Measurements from ENCODE around the gene WFDC10A.
"Not testable (repeated sequence)": the region's sequence is repeated elsewhere in the genome, so short reads cannot be mapped to it uniquely, and the experiment has no call there.

Gene WFDC10A

DNA sequence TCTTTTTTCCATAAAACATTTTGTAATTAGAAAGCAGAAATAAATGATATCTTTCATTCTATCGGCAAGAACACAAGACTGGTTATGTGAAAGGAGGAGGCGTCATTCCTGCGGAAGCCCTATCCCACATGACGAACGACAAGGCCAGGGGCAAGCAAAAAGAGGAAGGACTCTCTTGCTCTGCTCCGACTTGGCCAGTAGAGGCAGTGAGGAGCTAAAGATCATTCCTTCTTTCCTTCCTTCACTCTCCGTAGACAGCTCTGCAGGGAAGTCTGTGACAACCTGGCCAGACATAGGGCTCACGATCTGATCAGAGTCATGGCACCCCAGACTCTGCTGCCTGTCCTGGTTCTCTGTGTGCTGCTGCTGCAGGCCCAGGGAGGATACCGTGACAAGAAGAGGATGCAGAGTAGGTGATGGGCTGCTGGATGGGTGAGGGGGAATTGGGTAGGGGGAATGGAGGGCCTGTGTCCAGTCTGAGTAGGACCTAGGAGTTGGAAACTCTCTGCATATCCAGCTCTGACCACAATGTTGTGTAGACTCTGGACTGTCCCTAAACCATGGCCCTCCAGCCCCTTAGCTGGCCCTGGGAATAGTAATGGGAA lies at the start of gene WFDC10A:
TSS of gene WFDC10A (plus strand) at position 244 of the 605 bp plus-strand sequence. CDS start at position 319, 75 bp downstream.
- DNase-seq, result peak; percentile 19

DNA sequence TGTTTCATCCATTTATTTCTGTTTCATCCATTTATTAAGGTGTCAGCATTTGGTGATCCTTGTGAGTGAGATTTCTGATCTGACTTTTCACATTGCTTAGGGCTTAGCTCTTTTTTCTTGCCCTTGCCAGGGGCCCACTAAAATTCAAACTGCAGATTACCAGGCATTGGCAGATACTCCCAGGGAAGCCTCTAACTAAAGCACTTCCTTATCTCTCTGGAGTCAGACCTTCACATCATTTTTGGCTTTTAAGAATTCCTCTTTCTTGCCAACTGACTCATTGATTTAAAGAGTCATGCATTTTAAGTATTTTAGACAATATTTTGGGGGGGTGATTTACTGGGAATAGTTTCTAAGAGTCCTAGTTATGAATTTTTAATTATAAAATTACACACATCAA lies 47.8 kb upstream of the WFDC10A start:
- DNase-seq, result no peak

DNA sequence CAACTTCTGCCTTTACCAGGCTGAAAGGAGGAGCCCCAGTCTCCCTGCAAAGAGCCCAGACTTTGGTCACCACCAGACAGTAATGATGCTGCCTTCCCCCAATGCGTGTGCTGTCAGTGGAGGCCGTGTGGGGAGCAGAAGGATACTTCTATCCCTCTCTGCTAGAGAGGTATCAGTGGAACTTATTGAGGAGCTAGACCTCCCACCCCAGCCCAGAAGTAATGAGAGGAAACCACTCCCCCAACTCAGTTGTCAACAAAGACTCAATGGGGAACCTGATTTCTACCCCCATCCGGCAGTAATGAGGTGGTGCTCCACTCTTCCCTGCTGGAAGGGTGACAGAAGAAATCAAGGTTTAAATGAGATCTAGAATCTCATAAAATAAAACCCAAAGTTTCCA lies 46.0 kb upstream of the WFDC10A start:
- DNase-seq, result no peak

DNA sequence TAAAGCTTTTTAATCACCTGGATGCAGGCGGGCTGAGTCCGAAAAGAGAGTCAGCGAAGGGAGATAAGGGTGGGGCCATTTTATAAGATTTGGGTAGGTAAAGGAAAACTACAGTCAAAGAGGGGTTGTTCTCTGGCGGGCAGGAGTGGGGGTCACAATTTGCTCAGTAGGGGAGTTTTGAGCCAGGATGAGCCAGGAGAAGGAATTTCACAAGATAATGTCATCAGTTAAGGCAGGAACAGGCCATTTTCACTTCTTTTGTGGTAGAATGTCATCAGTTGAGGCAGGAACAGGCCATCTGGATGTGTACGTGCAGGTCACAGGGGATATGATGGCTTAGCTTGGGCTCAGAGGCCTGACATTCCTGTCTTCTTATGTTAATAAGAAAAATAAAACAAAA lies 45.2 kb upstream of the WFDC10A start:
- DNase-seq, result not testable (repeated sequence)

DNA sequence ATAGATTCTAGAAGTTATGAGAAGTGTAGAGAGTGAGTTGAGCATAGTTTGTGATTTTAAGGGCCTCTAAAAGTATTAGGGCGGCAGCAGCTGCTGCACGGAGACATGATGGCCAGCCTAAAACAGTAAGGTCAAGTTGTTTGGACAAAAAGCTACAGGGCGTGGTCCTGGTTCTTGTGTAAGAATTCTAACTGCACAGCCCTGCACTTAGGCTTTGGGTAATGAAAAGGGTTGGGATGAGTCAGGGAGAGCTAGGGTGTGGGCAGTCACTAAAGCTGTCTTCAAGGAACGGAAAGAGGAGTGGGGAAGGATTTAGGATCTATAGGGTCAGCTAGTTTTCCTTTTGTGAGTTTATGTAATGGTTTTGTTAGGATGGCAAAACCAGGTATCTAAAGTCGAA lies 43.6 kb upstream of the WFDC10A start:
- not testable (repeated sequence) for DNase-seq

DNA sequence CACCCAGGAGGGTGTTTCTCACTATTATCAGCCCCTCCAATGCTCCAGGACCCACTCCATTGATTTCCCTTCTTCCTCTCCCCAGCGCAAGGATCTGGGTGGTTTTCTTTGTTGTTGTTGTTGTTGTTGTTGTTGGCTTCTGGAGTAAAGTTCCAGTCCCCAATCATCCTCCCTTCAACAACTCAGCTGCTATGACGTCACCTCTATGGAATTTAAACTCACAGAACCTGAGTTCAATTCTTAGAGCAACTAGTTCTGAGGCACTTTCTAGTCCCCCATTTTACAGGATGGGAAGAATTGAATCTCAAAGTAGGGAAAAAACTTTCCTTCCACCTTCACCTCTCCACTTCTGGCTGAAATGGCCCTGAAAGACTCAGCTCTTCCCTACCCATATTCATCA lies 40.7 kb upstream of the WFDC10A start:
- DNase-seq, result no peak

DNA sequence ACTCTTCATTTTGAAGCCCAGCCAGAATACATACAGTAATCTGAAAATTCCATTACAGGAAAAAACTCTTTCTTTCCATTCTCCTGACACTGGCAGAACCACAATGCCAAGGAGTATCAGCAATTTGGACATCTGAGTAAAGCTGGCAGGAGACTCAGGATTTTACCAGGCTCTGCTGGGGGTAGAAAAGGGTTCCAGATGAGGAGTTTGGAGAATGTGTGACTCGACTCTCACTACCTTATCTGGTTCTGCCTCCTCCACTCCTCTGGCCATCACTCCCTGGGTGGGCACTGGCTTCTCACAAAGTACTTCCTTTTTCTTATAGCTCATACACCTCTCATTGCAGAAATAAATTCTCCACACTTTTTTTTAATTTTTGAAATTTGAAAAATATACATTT lies 39.8 kb upstream of the WFDC10A start:
- no peak for DNase-seq

DNA sequence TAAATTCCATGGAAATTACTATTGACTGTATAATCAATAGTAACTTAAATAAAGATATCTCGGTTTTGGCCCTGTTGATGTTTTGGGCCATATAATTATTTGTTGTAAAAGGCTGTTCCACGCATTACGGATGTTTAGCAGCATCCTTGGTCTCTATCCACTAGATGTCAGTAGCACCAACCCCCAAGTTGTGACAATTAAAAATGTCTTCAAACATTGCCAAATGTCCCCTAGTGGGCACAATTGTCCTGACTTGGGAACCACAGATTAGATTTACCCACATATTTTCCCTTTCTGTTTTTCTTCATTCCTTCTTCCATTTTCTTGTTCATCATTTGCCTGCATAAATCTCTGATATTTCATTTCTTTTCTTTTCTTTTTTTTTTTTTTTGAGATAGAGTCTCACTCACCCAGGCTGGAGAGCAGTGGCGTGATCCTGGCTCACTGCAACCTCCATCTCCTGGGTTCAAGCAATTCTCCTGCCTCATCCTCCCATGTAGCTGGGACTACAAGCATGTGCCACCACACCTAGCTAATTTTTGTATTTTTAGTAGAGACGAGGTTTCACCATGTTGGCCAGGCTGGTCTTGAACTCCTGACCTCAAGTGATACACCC lies 36.9 kb upstream of the WFDC10A start:
- peak; percentile 34 for DNase-seq

DNA sequence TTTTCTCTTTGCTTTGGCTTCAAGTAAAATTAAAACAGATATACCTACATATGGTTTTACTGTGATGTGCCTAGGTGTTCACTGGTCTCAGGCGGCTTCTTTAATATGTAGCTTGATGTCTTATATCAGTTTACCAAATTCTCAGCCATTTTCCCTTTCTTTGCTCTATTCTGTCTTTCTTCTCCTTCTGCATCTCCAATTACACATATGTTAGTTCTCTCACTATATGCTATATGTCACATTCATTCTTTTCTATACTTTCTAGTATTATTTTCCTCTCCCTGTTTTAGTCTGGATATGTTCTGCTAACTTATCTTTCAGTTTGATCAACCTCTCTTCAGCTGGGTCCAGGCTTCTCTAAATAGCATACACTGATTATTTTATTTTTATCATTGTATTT lies 36.0 kb upstream of the WFDC10A start:
- DNase-seq, result no peak

DNA sequence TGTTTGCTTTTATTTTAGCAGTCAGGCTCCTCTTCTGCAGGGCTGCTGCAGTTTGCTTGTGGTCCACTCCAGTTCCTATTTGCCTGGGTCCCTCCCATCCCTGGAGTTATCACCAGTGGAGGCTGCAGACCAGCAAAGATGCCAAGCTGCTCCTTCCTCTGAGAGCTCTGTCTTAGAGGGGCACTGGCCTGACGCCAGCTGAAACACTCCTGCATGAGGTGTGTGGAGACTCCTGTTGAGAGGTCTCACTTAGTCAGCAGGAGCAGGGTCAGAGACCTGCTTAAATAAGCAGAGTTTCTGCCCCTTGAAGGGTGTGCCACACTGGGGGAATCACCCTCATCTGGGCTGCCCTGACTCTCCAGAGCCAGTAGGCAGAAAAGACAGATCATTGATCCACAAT lies 34.3 kb upstream of the WFDC10A start:
- no peak for DNase-seq

DNA sequence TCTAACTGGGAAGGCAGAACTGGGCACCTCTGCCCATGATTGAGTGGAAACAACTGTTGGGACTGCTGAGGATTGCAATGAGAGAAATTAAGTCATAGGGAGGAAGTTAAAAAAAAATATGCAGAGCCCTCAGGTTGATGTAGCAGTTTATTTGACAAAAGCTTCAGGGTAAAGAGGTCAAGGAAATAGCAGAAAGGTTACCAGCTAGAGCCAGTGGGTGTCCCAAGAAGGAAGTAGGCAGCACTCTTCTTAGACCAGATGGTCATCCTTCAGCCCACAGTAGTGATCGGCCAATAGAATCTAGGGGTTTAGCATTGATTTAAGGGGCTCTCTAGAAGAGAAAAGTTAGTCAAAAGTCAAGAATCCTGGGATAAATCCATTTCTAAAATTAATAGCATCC lies 21.7 kb upstream of the WFDC10A start:
- DNase-seq, result no peak

DNA sequence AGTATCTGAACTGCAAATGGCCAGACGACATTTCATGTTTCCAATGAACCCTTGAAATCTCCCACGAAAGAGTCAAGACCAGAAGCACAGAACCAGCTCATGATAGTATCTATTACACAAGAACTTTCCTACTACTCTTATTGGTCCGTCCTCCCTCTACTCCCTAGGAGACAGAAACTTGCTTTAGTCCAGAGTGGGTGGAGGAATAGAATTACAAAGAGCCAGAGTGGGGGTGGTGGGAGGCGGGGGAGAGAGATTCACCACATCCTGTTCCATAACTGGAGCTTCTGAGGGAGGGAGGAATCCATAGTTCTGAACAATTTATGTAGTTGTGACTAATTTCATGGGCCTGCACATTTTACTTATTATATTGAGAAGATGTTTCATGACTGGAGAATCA lies 18.5 kb upstream of the WFDC10A start:
- DNase-seq, result no peak

DNA sequence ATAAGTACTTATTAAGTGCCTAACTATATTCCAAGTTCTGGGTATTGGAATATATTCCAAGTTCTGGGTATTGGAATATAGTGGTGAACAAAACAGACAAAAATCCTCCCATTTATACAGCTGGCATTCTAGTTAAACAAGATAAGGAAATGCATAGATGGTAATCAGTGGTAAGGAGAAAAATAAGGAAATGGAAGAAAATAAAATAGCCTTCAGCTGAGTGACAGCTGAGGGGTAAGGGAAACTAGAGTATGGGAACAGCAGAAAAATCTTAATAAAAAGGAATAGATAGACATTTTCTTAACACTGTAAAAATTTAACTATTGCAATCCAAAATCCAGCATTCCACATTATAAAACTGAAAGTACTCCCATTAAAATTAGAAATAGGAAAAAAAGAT lies 17.2 kb upstream of the WFDC10A start:
- no peak for DNase-seq

DNA sequence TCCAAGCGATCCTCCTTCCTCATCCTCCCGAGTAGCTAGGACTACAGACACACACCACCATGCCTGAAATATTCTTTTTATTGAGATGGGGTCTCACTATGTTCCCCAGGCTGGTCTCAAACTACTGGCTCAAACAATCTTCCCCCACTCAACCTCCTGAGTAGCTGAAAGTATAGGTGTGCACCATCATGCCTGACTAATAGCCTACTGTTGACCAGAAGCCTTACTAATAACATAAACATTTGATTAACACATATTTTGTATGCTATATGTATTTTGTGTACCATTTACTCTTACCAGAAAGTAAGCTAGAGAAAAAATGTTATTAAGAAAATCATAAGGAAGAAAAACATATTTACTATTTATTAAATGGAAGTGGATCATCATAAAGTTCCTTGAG lies 11.9 kb upstream of the WFDC10A start:
- DNase-seq, result no peak

DNA sequence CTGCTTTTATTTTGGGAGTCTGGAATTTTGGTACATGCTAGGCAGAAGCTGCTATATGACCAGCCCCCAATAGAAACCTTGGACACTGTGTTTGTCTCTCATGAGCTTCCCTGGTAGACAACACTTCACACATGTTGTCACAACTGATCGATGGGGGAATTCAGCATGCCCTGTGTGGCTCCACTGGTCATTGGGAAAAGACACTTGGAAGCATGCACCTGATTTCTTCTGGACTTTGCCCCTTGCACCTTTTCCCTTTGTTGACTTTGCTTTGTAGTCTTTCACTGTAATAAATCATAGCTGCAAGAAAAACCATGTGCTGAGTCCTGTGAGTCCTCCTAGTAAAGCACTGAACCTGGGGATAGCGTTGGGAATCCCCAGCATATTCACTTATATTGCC lies 7.9 kb upstream of the WFDC10A start:
- DNase-seq, result no peak

DNA sequence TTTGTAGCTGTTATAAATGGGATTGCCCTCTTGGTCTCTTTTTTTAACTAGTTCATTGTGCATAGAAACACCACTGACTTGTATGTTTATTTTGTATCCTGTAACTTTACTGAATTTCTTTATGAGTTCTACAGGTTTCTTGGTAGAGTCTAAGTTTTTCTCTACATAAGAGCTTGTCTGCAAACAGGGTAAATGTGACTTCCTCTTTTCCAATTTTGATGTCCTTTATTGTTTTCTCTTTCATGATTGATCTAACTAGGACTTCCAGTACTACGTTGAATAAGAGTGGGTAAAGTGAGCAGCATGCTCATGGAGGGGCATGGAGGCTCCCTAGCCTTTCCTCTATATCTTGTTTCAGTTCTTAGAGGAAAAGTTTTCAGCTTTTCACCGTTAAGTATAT lies 3.0 kb upstream of the WFDC10A start:
- DNase-seq, result no peak

DNA sequence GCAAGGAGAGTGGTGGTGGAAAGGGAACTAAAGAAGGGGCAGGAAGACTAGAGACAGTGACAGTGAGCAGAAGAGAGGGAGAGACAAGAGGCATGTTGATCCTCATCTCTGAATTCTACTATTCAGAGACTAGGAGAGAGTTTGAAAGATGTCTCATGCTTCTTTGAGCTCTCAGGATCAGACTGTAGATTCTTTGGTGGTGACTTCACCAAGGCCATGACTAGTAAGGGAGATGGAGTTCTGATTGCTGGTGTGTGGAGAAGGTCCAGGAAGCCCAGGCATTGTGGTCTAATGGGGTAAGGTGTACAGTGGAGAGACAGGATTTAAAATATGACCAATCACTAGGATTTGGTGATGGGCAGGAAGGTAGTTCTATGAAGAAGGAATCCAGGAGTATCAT lies 832 bp downstream of the WFDC10A start:
- DNase-seq, result no peak

DNA sequence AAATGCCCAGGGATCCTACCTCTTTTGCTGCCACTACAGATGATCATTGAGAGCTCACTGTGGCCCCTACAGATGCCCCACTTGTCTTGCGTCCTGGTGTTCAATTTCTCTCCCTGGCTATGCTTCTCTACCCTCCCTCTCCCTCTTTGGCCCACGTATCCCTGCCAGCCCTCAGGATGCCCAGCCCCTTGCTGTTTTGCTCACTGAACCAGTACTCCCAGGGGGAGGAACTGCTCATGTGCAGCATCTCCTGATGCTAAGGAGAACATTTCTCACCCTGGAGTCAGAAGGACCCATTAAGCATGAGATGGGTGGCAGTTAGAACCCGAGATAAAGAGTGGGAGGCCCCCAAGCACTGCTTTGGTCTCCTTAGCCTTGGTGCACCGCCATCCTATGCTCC lies 1.6 kb downstream of the WFDC10A start, which contains the start of gene WFDC9:
TSS of gene WFDC9 (minus strand) at position 101 of the 400 bp plus-strand sequence. CDS start 21,103 bp downstream, outside the sequence.
- DNase-seq, result no peak

DNA sequence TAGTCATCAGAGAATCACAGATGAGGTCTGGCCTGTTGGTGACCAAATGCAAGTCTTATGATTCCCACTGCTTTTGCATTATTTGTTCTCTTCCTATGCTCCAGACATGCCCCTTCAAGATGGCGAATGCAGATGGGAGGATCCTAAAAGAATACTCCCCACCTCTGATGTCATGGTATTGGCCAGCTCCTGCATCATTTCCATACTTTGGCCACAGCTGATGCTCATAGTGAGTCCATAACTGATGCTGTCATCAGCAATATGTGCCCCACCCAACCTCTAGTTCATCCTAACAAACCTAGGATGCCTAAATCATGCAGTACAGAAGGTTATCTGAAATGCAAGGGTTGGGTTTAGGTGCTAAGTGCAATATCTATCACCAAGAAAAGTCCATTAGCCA lies 7.0 kb downstream of the WFDC10A start:
- DNase-seq, result no peak

DNA sequence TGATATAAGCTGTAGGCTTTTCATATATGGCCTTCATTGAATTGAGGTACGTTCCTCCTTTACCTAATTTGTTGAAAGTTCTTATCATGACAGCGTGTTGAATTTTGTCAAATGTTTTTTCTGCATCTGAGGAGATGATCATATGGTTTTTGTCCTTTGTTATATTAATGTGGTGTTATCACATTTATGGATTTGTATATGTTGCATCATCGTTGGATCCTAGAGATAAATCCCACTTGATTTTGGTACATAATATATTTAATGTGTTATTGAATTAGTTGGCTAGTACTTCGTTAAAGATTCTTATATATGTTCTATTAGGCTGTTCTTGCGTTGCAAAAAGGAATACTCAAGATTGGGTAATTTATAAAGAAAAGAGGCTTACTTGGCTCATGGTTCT lies 10.1 kb downstream of the WFDC10A start:
- no peak for DNase-seq

DNA sequence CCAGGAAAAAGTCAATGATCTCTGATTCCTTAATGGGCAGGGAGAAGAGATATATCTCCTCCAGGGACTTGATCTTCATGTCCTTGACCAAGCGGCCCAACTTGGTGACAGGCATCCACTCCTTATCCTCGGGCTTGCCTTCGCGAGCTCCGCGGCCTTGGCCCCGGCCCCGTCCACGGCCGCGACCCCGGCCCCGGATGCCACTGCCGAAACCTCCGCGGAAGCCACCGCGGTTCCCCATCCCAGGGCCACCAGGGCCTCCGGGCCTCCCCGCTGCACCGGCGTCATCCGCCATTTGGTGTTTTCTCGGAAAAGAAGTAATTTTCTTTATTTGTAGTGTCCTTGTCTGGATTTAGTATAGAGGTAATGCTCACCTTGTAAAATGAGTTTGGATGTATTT lies 11.5 kb downstream of the WFDC10A start:
- not testable (repeated sequence) for DNase-seq

DNA sequence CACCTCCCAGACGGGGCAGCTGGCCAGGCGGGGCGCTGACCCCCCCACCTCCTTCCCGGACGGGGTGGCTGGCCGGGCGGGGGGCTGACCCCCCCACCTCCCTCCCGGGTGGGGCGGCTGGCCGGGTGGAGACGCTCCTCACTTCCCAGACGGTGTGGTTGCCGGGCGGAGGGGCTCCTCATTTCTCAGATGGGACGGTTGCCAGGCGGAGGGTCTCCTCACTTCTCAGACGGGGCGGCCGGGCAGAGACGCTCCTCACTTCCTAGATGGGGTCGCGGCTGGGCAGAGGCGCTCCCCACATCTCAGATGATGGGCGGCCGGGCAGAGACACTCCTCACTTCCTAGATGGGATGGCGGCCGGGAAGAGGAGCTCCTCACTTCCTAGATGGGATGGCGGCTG lies 16.3 kb downstream of the WFDC10A start:
- not testable (repeated sequence) for DNase-seq

DNA sequence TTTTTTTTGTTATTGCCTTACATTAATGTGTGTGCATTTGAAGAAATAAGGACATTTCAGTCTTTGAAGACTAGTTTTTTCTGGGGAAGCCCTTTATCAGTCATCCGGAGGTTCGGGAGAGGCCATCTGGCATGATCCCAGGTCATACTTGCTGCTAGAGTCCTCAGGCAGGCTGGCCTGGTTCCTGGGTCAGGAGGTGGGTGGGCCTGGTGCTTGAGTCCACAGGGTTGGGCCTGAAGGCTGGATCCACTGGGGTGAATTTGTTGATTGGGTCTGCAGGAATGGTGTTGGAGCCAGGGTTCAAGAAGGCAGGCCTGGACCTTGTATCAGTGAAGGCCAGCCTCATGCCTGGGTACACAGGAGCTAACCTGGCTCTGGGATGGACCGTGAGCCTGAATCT lies 17.3 kb downstream of the WFDC10A start:
- no peak for DNase-seq

DNA sequence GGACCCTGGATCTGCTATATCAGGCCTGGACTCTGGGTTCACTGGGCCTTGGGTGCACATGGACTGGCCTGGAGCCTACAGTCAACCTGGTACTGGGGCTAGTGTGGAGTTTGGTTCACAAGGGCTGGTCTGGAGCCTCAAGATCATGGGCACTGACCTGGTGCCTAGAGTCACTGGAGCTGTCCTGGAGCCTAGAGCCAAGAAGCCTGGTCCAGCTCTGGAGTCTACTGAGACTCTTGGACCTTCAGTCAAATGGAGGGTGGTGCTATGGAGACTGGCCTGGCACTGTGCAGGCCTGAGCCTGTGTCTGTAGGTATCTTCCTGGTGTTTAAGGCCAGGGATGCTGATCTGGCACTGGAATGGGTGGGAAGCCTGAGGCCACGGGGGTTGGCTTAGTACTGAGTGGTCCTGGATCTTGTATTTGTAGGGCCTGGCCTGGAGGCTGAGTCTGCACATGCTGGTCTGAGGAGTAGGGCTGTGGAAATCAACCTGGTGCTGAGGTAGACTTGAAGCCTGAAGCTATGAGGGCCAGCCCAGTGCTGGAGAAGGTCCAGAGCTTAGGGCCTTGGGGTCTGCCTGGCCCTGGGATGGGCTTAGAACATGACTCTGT lies 18.0 kb downstream of the WFDC10A start:
- no peak for DNase-seq

Measured in CD4-positive, alpha-beta T cell treated with Interleukin-12 subunit alpha and Interleukin-12 subunit beta, for 1 hour (primary cell).